Fibroblast of the aortic adventitia (primary cell): ENCODE data around the gene COX14. TPM values are rescaled to one million over a fixed set of nuclear protein-coding genes. Genes with fewer than 3 reads are reported as not detected.
A peak's percentile ranks its signal among the peaks of the same experiment; 100 is the strongest.

Experiments used
- DNase-seq: peaks from one replicate; pipeline ENCODE4 v3.0.0-alpha.2; 2010; ENCODE audit warnings: low read depth
- H3K4me3 ChIP-seq: 2 replicates; pipeline ENCODE4 v1.5.1; 2011; ENCODE audit warnings: low read depth, mild to moderate bottlenecking, control low read depth, low read length, moderate library complexity
- CTCF ChIP-seq: IDR thresholded peaks from 2 replicates; pipeline ENCODE4 v1.5.1; 2011; ENCODE audit warnings: mild to moderate bottlenecking, low read length, control low read depth, inconsistent platforms; ENCODE audit not compliant: insufficient read depth
- total RNA-seq: library from RNA; depleted of rRNA; stranded (reverse); fragments of >200 nt; gene quantifications from 2 replicates; pipeline ENCODE4 v1.2.3, GENCODE V29; 2012; ENCODE audit warnings: low replicate concordance

Gene COX14
- total RNA-seq, 1 donor: 36.4 TPM

GRCh38 chr12:50102646-50103309, 9.3 kb upstream of the COX14 start:
- DNase-seq: no peak
- TF ChIP-seq CTCF: no peak

GRCh38 chr12:50103351-50103750, 8.7 kb upstream of the COX14 start:
- no peak overlapping the region for H3K4me3 ChIP-seq
- DNase-seq: no peak

More at GRCh38 chr12:50102646-50103309, 9.3 kb upstream of the COX14 start:
- no peak overlapping the region for H3K4me3 ChIP-seq

GRCh38 chr12:50103767-50104321, 8.2 kb upstream of the COX14 start, which contains the start of gene GPD1:
Gene GPD1, plus strand, starts transcription at chr12:50104008. Its CDS starts 43 bp downstream, at chr12:50104051.
- no peak for TF ChIP-seq CTCF
- peak; percentile 34 for DNase-seq

More at GRCh38 chr12:50103351-50103750, 8.7 kb upstream of the COX14 start:
- TF ChIP-seq CTCF: no peak

GRCh38 chr12:50104417-50105366, 7.3 kb upstream of the COX14 start:
- H3K4me3 ChIP-seq: no peak overlapping the region
- peak; percentile 21 for DNase-seq
- no peak for TF ChIP-seq CTCF

More at GRCh38 chr12:50103767-50104321, 8.2 kb upstream of the COX14 start, which contains the start of gene GPD1:
- no peak within 1 kb of the TSS for H3K4me3 ChIP-seq

- TF ChIP-seq CTCF: no peak
- DNase-seq: no peak
- H3K4me3 ChIP-seq: no peak overlapping the region
These were observed 6.1 kb upstream of the COX14 start for GRCh38 chr12:50105913-50106450.

GRCh38 chr12:50106907-50107306, 5.1 kb upstream of the COX14 start:
- TF ChIP-seq CTCF: no peak
- no peak overlapping the region for H3K4me3 ChIP-seq
- no peak for DNase-seq
